ENCODE data around the gene DIS3.
"Not testable (repeated sequence)": the region's sequence is repeated elsewhere in the genome, so short reads cannot be mapped to it uniquely, and the experiment has no call there.

The DIS3 gene

GRCh38 chr13:72737033-72737432 is 44.7 kb downstream of the DIS3 start:
- no peak for DNase-seq

DNA sequence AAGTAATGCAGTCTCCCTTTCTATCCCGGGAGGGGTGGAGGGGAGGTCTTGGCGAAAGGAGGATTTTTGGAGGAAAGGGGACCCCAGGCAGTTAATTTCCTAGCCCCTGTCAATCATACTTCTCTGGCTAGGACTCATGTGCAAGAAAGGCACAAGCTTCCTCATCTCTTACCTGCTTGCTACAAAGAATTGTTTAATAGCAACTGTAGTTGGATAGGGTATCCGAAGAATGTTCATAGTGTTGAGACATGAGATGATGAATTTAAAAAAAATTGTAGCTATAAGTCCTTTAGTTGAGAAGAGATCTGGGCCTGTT is 53.5 kb downstream of the DIS3 start:
- DNase-seq: peak; percentile 4

- DNase-seq: peak; percentile 98
Observed at GRCh38 chr13:72727417-72728289, 54.0 kb downstream of the DIS3 start, which contains the start of the genes BORA and MZT1. BORA (plus strand) TSS chr13:72727923; CDS start chr13:72728941, 1,018 bp downstream. MZT1 (minus strand) TSS chr13:72727629; CDS start chr13:72727602, 27 bp downstream.

GRCh38 chr13:72726726-72727416 is 54.8 kb downstream of the DIS3 start:
- DNase-seq: peak; percentile 32

GRCh38 chr13:72726185-72726584 is 55.5 kb downstream of the DIS3 start:
- DNase-seq: not testable (repeated sequence)

DNA sequence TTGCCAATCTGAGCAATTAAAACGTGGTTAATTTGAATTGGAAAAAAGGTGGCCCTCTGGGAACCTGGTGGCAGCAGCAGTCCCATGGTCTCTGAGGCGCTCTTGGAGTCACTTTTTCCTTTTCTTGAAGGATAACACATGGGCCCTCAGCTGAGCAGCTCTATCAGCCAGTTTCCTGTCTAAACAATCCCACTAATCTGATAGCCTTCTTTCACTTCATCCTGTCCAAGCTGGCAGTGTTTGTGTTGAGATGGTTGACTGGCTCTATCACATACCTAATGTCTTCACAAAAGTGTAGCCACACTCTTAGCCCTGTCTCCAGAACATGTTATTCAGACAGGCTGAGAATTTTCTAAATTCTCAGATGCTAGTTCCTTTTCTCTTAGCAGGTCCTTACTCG is 64.9 kb downstream of the DIS3 start:
- no peak for DNase-seq
